Neural progenitor cell (in vitro differentiated cells): ENCODE results near the gene CPNE8.

Source experiments
- EZH2 ChIP-seq: fragments of 200-600 bp; sonication (generic); IDR thresholded peaks from 2 replicates; pipeline ENCODE4 v1.6.1; 2017; ENCODE audit warnings: antibody characterized with exemption, mild to moderate bottlenecking, moderate library complexity
- TF ChIP-seq, protein P1 (sequence below): fragments of 200-600 bp; sonication (generic); IDR thresholded peaks from 2 replicates; pipeline ENCODE4 v1.5.1; 2017; ENCODE audit warnings: antibody characterized with exemption, mild to moderate bottlenecking

DNA sequence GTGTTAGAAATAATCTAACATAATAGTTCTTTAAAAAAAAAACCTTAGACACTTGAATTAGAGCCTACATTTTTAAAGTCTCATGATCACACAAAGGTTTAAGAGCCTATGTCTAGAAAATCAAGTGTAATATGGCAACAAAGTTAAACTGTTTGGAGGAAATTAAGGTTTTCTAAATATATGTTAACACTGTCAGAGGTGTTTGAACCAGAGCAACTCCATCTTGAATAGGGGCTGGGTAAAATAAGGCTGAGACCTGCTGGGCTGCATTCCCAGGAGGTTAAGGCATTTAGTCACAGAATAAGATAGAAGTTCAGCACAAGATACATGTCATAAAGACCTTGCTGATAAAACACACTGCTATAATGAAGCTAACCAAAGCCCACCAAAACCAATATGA is 12.4 kb downstream of the CPNE8 start:
- TF ChIP-seq, protein P1, sequence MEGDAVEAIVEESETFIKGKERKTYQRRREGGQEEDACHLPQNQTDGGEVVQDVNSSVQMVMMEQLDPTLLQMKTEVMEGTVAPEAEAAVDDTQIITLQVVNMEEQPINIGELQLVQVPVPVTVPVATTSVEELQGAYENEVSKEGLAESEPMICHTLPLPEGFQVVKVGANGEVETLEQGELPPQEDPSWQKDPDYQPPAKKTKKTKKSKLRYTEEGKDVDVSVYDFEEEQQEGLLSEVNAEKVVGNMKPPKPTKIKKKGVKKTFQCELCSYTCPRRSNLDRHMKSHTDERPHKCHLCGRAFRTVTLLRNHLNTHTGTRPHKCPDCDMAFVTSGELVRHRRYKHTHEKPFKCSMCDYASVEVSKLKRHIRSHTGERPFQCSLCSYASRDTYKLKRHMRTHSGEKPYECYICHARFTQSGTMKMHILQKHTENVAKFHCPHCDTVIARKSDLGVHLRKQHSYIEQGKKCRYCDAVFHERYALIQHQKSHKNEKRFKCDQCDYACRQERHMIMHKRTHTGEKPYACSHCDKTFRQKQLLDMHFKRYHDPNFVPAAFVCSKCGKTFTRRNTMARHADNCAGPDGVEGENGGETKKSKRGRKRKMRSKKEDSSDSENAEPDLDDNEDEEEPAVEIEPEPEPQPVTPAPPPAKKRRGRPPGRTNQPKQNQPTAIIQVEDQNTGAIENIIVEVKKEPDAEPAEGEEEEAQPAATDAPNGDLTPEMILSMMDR, result no peak
- no peak for TF ChIP-seq EZH2
